PC-3 (cell line): ENCODE measurements around the gene ADAM23. TPM values are rescaled to one million over a fixed set of nuclear protein-coding genes. Genes with fewer than 3 reads are reported as not detected.

Experiments
- ATAC-seq: fragments of 200-7000 bp; cut with Tn5 transposase; 2 replicates; pipeline ENCODE4 v1.9.1; 2020; ENCODE audit warnings: mild to moderate bottlenecking, moderate library complexity
- BruUV-seq: library from RNA; stranded (reverse); fragments of 400-500 nt; replicated peaks from 2 replicates; lab custom pipeline; 2021; lab: Mats Ljungman, UMichigan
- CTCF ChIA-PET: fragments of 300-600 bp; sonication (Branson Sonifier 250); formaldehyde crosslinking; loops from one replicate; lab custom pipeline; 2022; ENCODE audit warnings: antibody characterized with exemption; lab: Charles Lee
- POLR2A ChIA-PET: fragments of 300-600 bp; sonication (Branson Sonifier 250); formaldehyde crosslinking; loops from one replicate; lab custom pipeline; 2022; ENCODE audit warnings: antibody characterized with exemption; ENCODE audit not compliant: unreplicated experiment; lab: Charles Lee
- DNase-seq: peaks from one replicate; pipeline ENCODE4 v3.0.0-alpha.2; 2015
- H2AFZ ChIP-seq: fragments of 300-600 bp; sonication (generic); 2 replicates; pipeline ENCODE4 v1.6.0; 2016; ENCODE audit warnings: antibody characterized with exemption, low read length
- H3F3A ChIP-seq: fragments of 300-600 bp; sonication (generic); one replicate; pipeline ENCODE4 v1.6.0; 2017; ENCODE audit warnings: antibody characterized with exemption, low read length, control low read depth, mild to moderate bottlenecking; ENCODE audit not compliant: unreplicated experiment
- H3K27ac ChIP-seq: fragments of 300-600 bp; sonication (generic); 2 replicates; pipeline ENCODE4 v1.5.1; 2016; ENCODE audit warnings: mild to moderate bottlenecking, low read length
- H3K27me3 ChIP-seq: fragments of 300-600 bp; sonication (generic); 2 replicates; pipeline ENCODE4 v1.6.1; 2016; ENCODE audit warnings: low read length, mixed read lengths
- H3K36me3 ChIP-seq: fragments of 300-600 bp; sonication (generic); 2 replicates; pipeline ENCODE4 v1.6.1; 2016; ENCODE audit warnings: low read depth, mixed run types, low read length, mixed read lengths
- H3K4me1 ChIP-seq: fragments of 300-600 bp; sonication (generic); 2 replicates; pipeline ENCODE4 v1.5.1; 2016; ENCODE audit warnings: low read length; ENCODE audit not compliant: insufficient read depth
- H3K4me2 ChIP-seq: fragments of 300-600 bp; sonication (generic); 2 replicates; pipeline ENCODE4 v1.6.0; 2016; ENCODE audit warnings: low read length
- H3K4me3 ChIP-seq: fragments of 300-600 bp; sonication (generic); 2 replicates; pipeline ENCODE4 v1.5.1; 2016; ENCODE audit warnings: mild to moderate bottlenecking, low read length, mixed read lengths
- H3K79me2 ChIP-seq: fragments of 300-600 bp; sonication (generic); 2 replicates; pipeline ENCODE4 v1.6.1; 2017; ENCODE audit warnings: low read length, mixed read lengths
- H3K9ac ChIP-seq: fragments of 300-600 bp; sonication (generic); 2 replicates; pipeline ENCODE4 v1.6.0; 2016; ENCODE audit warnings: mild to moderate bottlenecking, low read length
- H3K9me2 ChIP-seq: fragments of 300-600 bp; sonication (generic); replicated peaks from 2 replicates; pipeline ENCODE4 v1.6.1; 2016; ENCODE audit warnings: mixed run types, low read length, mixed read lengths
- H3K9me3 ChIP-seq: fragments of 300-600 bp; sonication (generic); 2 replicates; pipeline ENCODE4 v1.6.1; 2016; ENCODE audit warnings: low read length, mixed read lengths
- H4K20me1 ChIP-seq: fragments of 300-600 bp; sonication (generic); 2 replicates; pipeline ENCODE4 v1.6.1; 2016; ENCODE audit warnings: low read length, mixed read lengths
- EZH2 ChIP-seq: fragments of 300-600 bp; sonication (generic); IDR thresholded peaks from one replicate; pipeline ENCODE4 v1.6.1; 2017; ENCODE audit warnings: antibody characterized with exemption, mild to moderate bottlenecking, low read length; ENCODE audit not compliant: unreplicated experiment
- EZH2phosphoT487 ChIP-seq: fragments of 300-600 bp; sonication (generic); IDR thresholded peaks from 2 replicates; pipeline ENCODE4 v1.6.1; 2018; ENCODE audit warnings: mild to moderate bottlenecking, antibody characterized with exemption, low read length, borderline replicate concordance
- intact Hi-C: fragments of 100-400 bp; cut with micrococcal nuclease; formaldehyde crosslinking; loops from 2 replicates; pipeline ENCODE4 v1.9.0; 2023
- total RNA-seq: library from RNA; depleted of rRNA; stranded (reverse); fragments of >200 nt; gene quantifications from 2 replicates; pipeline ENCODE4 v1.2.3, GENCODE V29; 2014
- TF ChIP-seq, protein P1 (sequence below): fragments of 300-600 bp; sonication (generic); conservative IDR thresholded peaks from 2 replicates; pipeline ENCODE4 v1.5.1; 2017; ENCODE audit warnings: antibody characterized with exemption, low read depth, mild to moderate bottlenecking, low read length

Gene ADAM23
- total RNA-seq, 1 experiment from 2014 or later: 0.22 TPM

DNA sequence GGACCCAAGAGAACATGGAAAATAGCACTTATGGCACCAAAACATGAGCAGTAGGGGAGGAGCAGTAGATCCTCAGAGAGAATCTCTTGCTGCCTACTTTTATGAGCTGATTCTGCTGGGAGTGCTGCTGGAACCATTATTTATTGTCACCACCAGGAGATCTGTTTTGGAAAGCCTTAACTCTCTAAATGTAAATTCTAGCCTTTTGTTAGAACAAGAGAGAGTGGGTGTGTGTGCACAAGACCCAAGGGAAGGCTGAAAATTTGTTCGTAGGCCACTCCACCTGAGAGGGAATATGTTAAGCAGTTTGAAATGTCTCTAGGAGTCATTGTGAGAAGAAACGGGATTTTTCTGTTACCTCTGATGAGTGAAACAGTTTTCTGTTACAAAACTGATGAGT is 182.8 kb downstream of the ADAM23 start:
- no TSS peak for BruUV-seq
- H3K4me2 ChIP-seq: no peak overlapping the region
- CTCF ChIA-PET: interaction anchor here (0.5 kb wide), 1 partner anchor 29 kb away, joined by 4 read pairs; no protein-coding TSS in a partner anchor
- H3F3A ChIP-seq: no peaks in the 10 kb centered on the region
- no peaks in the 10 kb centered on the region for H3K9me2 ChIP-seq
- H4K20me1 ChIP-seq: no peaks in the 10 kb centered on the region
- no peaks in the 10 kb centered on the region for H3K36me3 ChIP-seq
- no peaks in the 10 kb centered on the region for H3K9me3 ChIP-seq
- ATAC-seq (no peak), DNase-seq (no peak)
- intact Hi-C loops: no loop called here
- no peak overlapping the region for H3K27ac ChIP-seq
- no peaks in the 10 kb centered on the region for H3K79me2 ChIP-seq
- H3K27me3 ChIP-seq: peaks cover 5% of the 10 kb centered on the region; the same call in 1 of the 2 replicates
- TF ChIP-seq EZH2 (no peak), EZH2phosphoT487 (no peak)
- TF ChIP-seq, protein P1, sequence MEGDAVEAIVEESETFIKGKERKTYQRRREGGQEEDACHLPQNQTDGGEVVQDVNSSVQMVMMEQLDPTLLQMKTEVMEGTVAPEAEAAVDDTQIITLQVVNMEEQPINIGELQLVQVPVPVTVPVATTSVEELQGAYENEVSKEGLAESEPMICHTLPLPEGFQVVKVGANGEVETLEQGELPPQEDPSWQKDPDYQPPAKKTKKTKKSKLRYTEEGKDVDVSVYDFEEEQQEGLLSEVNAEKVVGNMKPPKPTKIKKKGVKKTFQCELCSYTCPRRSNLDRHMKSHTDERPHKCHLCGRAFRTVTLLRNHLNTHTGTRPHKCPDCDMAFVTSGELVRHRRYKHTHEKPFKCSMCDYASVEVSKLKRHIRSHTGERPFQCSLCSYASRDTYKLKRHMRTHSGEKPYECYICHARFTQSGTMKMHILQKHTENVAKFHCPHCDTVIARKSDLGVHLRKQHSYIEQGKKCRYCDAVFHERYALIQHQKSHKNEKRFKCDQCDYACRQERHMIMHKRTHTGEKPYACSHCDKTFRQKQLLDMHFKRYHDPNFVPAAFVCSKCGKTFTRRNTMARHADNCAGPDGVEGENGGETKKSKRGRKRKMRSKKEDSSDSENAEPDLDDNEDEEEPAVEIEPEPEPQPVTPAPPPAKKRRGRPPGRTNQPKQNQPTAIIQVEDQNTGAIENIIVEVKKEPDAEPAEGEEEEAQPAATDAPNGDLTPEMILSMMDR: no peak
- no peak overlapping the region for H3K4me3 ChIP-seq
- H3K4me1 ChIP-seq: no peaks in the 10 kb centered on the region
- no peak overlapping the region for H3K9ac ChIP-seq
- POLR2A ChIA-PET: no interaction called here
- no peak overlapping the region for H2AFZ ChIP-seq

- H3K9me3 ChIP-seq: no peaks in the 10 kb centered on the region
Measured at GRCh38 chr2:206627632-206628031, 184.3 kb downstream of the ADAM23 start.

GRCh38 chr2:206631340-206631739 is 188.0 kb downstream of the ADAM23 start:
- H3K9me2 ChIP-seq: no peaks in the 10 kb centered on the region
- H3K9me3 ChIP-seq: no peaks in the 10 kb centered on the region
- H3K36me3 ChIP-seq: no peaks in the 10 kb centered on the region
- no peak overlapping the region for H3K4me3 ChIP-seq
- no peaks in the 10 kb centered on the region for H3F3A ChIP-seq
- no peak for TF ChIP-seq EZH2phosphoT487
- TF ChIP-seq, protein P1: no peak
- TF ChIP-seq EZH2: no peak
- H4K20me1 ChIP-seq: no peaks in the 10 kb centered on the region
- H3K27me3 ChIP-seq: peaks cover 11% of the 10 kb centered on the region
- ATAC-seq (no peak), DNase-seq (no peak)
- ChIA-PET POLR2A (no interaction called here), CTCF (no interaction called here)
- intact Hi-C loops: no loop called here
- no peak overlapping the region for H3K4me2 ChIP-seq
- BruUV-seq: no TSS peak
- H3K79me2 ChIP-seq: no peaks in the 10 kb centered on the region
- no peak overlapping the region for H2AFZ ChIP-seq
- H3K9ac ChIP-seq: no peak overlapping the region
- H3K27ac ChIP-seq: no peak overlapping the region
- H3K4me1 ChIP-seq: no peaks in the 10 kb centered on the region

More at GRCh38 chr2:206627632-206628031, 184.3 kb downstream of the ADAM23 start:
- no peaks in the 10 kb centered on the region for H3F3A ChIP-seq
- no peaks in the 10 kb centered on the region for H3K36me3 ChIP-seq
- ChIA-PET CTCF (no interaction called here), POLR2A (no interaction called here)
- H3K79me2 ChIP-seq: no peaks in the 10 kb centered on the region
- intact Hi-C loops: no loop called here
- H3K9me2 ChIP-seq: no peaks in the 10 kb centered on the region
- TF ChIP-seq, protein P1: no peak
- TF ChIP-seq EZH2phosphoT487 (no peak), EZH2 (no peak)
- H3K4me2 ChIP-seq: no peak overlapping the region
- H3K9ac ChIP-seq: no peak overlapping the region
- no peaks in the 10 kb centered on the region for H4K20me1 ChIP-seq
- H3K27me3 ChIP-seq: peaks cover 5% of the 10 kb centered on the region; the same call in 1 of the 2 replicates
- DNase-seq (no peak), ATAC-seq (no peak)
- no peak overlapping the region for H3K4me3 ChIP-seq
- H3K4me1 ChIP-seq: no peaks in the 10 kb centered on the region
- BruUV-seq: no TSS peak
- H2AFZ ChIP-seq: no peak overlapping the region
- H3K27ac ChIP-seq: no peak overlapping the region
